Liver (tissue), 9 donors: Measurements from ENCODE around the gene SH3GL3. TPM values are rescaled to one million over a fixed set of nuclear protein-coding genes. Genes with fewer than 3 reads are reported as not detected.

Source experiments
- DNase-seq: peaks from one replicate; pipeline ENCODE4 v3.0.0-alpha.2; 2017; ENCODE audit warnings: low spot score
- H3K27ac ChIP-seq, 2 donors: one replicate each; pipeline ENCODE4 v1.7.0; 2013; ENCODE audit warnings: inconsistent platforms in 2 of 2, low read length in 2 of 2, control low read depth in 1 of 2, low read depth in 1 of 2, mild to moderate bottlenecking in 1 of 2
- H3K27me3 ChIP-seq, 4 donors: one replicate each; pipeline versions ENCODE4 v1.6.1 to v1.7.0; 2013; ENCODE audit warnings: low read length in 3 of 4, inconsistent platforms in 1 of 4, mild to moderate bottlenecking in 1 of 4, moderate library complexity in 1 of 4; ENCODE audit not compliant: control insufficient read depth in 4 of 4, insufficient read depth in 4 of 4
- H3K36me3 ChIP-seq, 4 donors: one replicate each; pipeline versions ENCODE4 v1.6.1 to v1.7.0; 2013; ENCODE audit warnings: low read length in 3 of 4, mild to moderate bottlenecking in 3 of 4, low read depth in 1 of 4, moderate library complexity in 1 of 4; ENCODE audit not compliant: control insufficient read depth in 4 of 4, insufficient read depth in 3 of 4
- H3K4me1 ChIP-seq, 4 donors: one replicate each; pipeline versions ENCODE4 v1.6.1 to v1.7.0; 2013; ENCODE audit warnings: low read length in 3 of 4, mild to moderate bottlenecking in 3 of 4, moderate library complexity in 1 of 4; ENCODE audit not compliant: control insufficient read depth in 4 of 4, insufficient read depth in 4 of 4
- H3K4me3 ChIP-seq, 3 donors: one replicate each; pipeline versions ENCODE4 v1.6.1 to v1.7.0; 2013; ENCODE audit warnings: low read length in 3 of 3, control low read depth in 1 of 3, low read depth in 1 of 3, mild to moderate bottlenecking in 1 of 3
- H3K9ac ChIP-seq, 2 donors: one replicate each; pipeline ENCODE4 v1.7.0; 2013; ENCODE audit warnings: low read length in 2 of 2, mild to moderate bottlenecking in 2 of 2, moderate library complexity in 2 of 2, control low read depth in 1 of 2, low read depth in 1 of 2
- H3K9me3 ChIP-seq, 4 donors: one replicate each; pipeline versions ENCODE4 v1.6.1 to v1.7.0; 2013; ENCODE audit warnings: low read length in 3 of 4; ENCODE audit not compliant: control insufficient read depth in 4 of 4
- ATF3 ChIP-seq: IDR thresholded peaks from 2 replicates; pipeline ENCODE4 v1.6.1; 2016; ENCODE audit warnings: antibody characterized with exemption
- CTCF ChIP-seq: fragments of 150-350 bp; IDR thresholded peaks from 2 replicates; pipeline ENCODE4 v1.5.1; 2017; ENCODE audit warnings: improper control_type of control experiment, low read depth, low read length; ENCODE audit not compliant: missing input control
- EGR1 ChIP-seq, 2 donors: IDR thresholded peaks; 2 replicates each; pipeline ENCODE4 v1.6.1; 2016 to 2018; ENCODE audit warnings: antibody characterized with exemption in 2 of 2, low read depth in 2 of 2
- FOXA1 ChIP-seq: IDR thresholded peaks from 2 replicates; pipeline ENCODE4 v1.6.1; 2016; ENCODE audit warnings: antibody characterized with exemption
- FOXA2 ChIP-seq: IDR thresholded peaks from 2 replicates; pipeline ENCODE4 v1.6.1; 2016; ENCODE audit warnings: antibody characterized with exemption
- GABPA ChIP-seq, 2 donors: IDR thresholded peaks in 1 of 2; conservative IDR thresholded peaks in 1 of 2; 2 replicates each; pipeline ENCODE4 v1.6.1; 2016; ENCODE audit warnings: antibody characterized with exemption in 2 of 2, mild to moderate bottlenecking in 1 of 2, moderate library complexity in 1 of 2
- HNF4A ChIP-seq, 2 donors: conservative IDR thresholded peaks; 2 replicates each; pipeline ENCODE4 v1.6.1; 2016; ENCODE audit warnings: antibody characterized with exemption in 2 of 2, mild to moderate bottlenecking in 2 of 2
- HNF4G ChIP-seq: IDR thresholded peaks from 2 replicates; pipeline ENCODE4 v1.6.1; 2016; ENCODE audit warnings: antibody characterized with exemption
- JUND ChIP-seq, 2 donors: IDR thresholded peaks; 2 replicates each; pipeline ENCODE4 v1.6.1; 2016; ENCODE audit warnings: antibody characterized with exemption in 2 of 2
- MAX ChIP-seq: IDR thresholded peaks from 2 replicates; pipeline ENCODE4 v1.6.1; 2016; ENCODE audit warnings: antibody characterized with exemption
- NR2F2 ChIP-seq: IDR thresholded peaks from 2 replicates; pipeline ENCODE4 v1.6.1; 2016; ENCODE audit warnings: antibody characterized with exemption
- REST ChIP-seq: IDR thresholded peaks from 2 replicates; pipeline ENCODE4 v1.6.1; 2016; ENCODE audit warnings: antibody characterized with exemption, mild to moderate bottlenecking
- RXRA ChIP-seq, 2 donors: IDR thresholded peaks; 2 replicates each; pipeline ENCODE4 v1.6.1; 2017 to 2018; ENCODE audit warnings: antibody characterized with exemption in 2 of 2, mild to moderate bottlenecking in 1 of 2
- SP1 ChIP-seq: IDR thresholded peaks from 2 replicates; pipeline ENCODE4 v1.6.1; 2018; ENCODE audit warnings: antibody characterized with exemption, mild to moderate bottlenecking
- TAF1 ChIP-seq: conservative IDR thresholded peaks from 2 replicates; pipeline ENCODE4 v1.6.1; 2016; ENCODE audit warnings: antibody characterized with exemption, mild to moderate bottlenecking
- YY1 ChIP-seq: IDR thresholded peaks from 2 replicates; pipeline ENCODE4 v1.6.1; 2016; ENCODE audit warnings: antibody characterized with exemption, mild to moderate bottlenecking
- ZBTB33 ChIP-seq: IDR thresholded peaks from 2 replicates; pipeline ENCODE4 v1.6.1; 2016; ENCODE audit warnings: antibody characterized with exemption
- WGBS: extraction: QIAGEN DNeasy Blood & Tissue Kit; methylation state at CpG from one replicate; pipeline ENCODE4 v1.1.7; 2013; 5-methylcytosine and 5-hydroxymethylcytosine counted together
- polyA plus RNA-seq, 2 donors: library from polyadenylated mRNA; stranded (reverse) in 1 of 2; unstranded in 1 of 2; fragments of 200-250 nt in 1 of 2; fragments of >200 nt in 1 of 2; fragmentation: Nextera tagmentation in 1 of 2; extraction: Ambion mirVana in 1 of 2; gene quantifications; one replicate each; pipeline versions ENCODE4 v1.2.1 to v1.2.3, GENCODE V29; 2013 to 2015
- total RNA-seq, 2 donors: library from RNA; depleted of rRNA; stranded (reverse); fragments of >200 nt; gene quantifications; one replicate each; pipeline ENCODE4 v1.2.3, GENCODE V29; 2014
- donor health status: healthy.
- donor health status: healthy.
- donor health status: healthy.
- donor health status: healthy.
- donor health status: healthy.

SH3GL3 gene
- total and polyA plus RNA-seq, 4 donors = 0.23 TPM; not detected in 3

GRCh38 chr15:83545804-83546511 lies 98.8 kb downstream of the SH3GL3 start:
- Histone ChIP-seq H3K9me3 (no peaks in the 10 kb centered on the region), H3K36me3 (no peaks in the 10 kb centered on the region), H3K9ac (no peak overlapping the region), H3K27me3 (no peaks in the 10 kb centered on the region), H3K4me3 (no peak overlapping the region), H3K4me1 (no peaks in the 10 kb centered on the region), H3K27ac (no peak overlapping the region)
- no peak for DNase-seq
- TF ChIP-seq GABPA (IDR thresholded peaks at IDR 0.05 in 1 of 2, conservative IDR thresholded peaks at IDR 0.05 in 1 of 2) (no peak), FOXA2 (no peak), REST (no peak), CTCF (no peak), ATF3 (no peak), TAF1 (no peak), JUND (IDR thresholded peaks at IDR 0.05) (no peak), RXRA (IDR thresholded peaks at IDR 0.05) (no peak), MAX (no peak), FOXA1 (no peak), NR2F2 (no peak), ZBTB33 (no peak), HNF4A (conservative IDR thresholded peaks at IDR 0.05) (no peak), HNF4G (no peak), YY1 (no peak)
- WGBS = 96% methylated on average over 1 of the region's 1 CpG

GRCh38 chr15:83546512-83546888 lies 99.4 kb downstream of the SH3GL3 start:
- no peak overlapping the region for H3K4me3 ChIP-seq
- no peaks in the 10 kb centered on the region for H3K36me3 ChIP-seq
- H3K4me1 ChIP-seq = no peaks in the 10 kb centered on the region
- no peaks in the 10 kb centered on the region for H3K27me3 ChIP-seq
- H3K9ac ChIP-seq = no peak overlapping the region
- no peaks in the 10 kb centered on the region for H3K9me3 ChIP-seq
- no peak for DNase-seq
- no peak overlapping the region for H3K27ac ChIP-seq
- TF ChIP-seq EGR1 (IDR thresholded peaks at IDR 0.05; ENCODE audit: low read depth in 2 of 2) (no peak), FOXA1 (no peak), FOXA2 (no peak), CTCF (no peak), SP1 (no peak), MAX (no peak), NR2F2 (no peak), GABPA (IDR thresholded peaks at IDR 0.05 in 1 of 2, conservative IDR thresholded peaks at IDR 0.05 in 1 of 2) (no peak), ZBTB33 (no peak), ATF3 (no peak), RXRA (IDR thresholded peaks at IDR 0.05) (no peak), JUND (IDR thresholded peaks at IDR 0.05) (no peak)
